WTC11 (cell line): ENCODE results near the gene GRIN1. TPM values are rescaled to one million over a fixed set of nuclear protein-coding genes. Genes with fewer than 3 reads are reported as not detected.

Experiments used
- ATAC-seq: fragments of 200-7000 bp; cut with Tn5 transposase; 2 replicates; pipeline ENCODE4 v1.10.0; 2021; ENCODE audit warnings: mild to moderate bottlenecking, moderate library complexity
- CTCF ChIA-PET: fragments of 300-600 bp; sonication (Branson Sonifier 250); formaldehyde crosslinking; loops from one replicate; lab custom pipeline; 2021; ENCODE audit warnings: antibody characterized with exemption; lab: Charles Lee
- POLR2A ChIA-PET: fragments of 350-600 bp; sonication (Branson Sonifier 250); formaldehyde crosslinking; loops from one replicate; lab custom pipeline; 2021; ENCODE audit warnings: antibody characterized with exemption; lab: Charles Lee
- DNase-seq: peaks from one replicate; pipeline ENCODE4 v3.0.0; 2021; ENCODE audit warnings: low spot score
- H3K27ac Mint-ChIP-seq: 2 replicates; pipeline ENCODE4 v1.8.0; 2021; ENCODE audit warnings: mixed read lengths
- H3K27me3 Mint-ChIP-seq: 2 replicates; pipeline ENCODE4 v1.8.0; 2021; ENCODE audit warnings: low read depth, mild to moderate bottlenecking, moderate library complexity, mixed read lengths
- H3K36me3 Mint-ChIP-seq: 2 replicates; pipeline ENCODE4 v1.8.0; 2021; ENCODE audit warnings: mixed read lengths
- H3K4me1 Mint-ChIP-seq: 2 replicates; pipeline ENCODE4 v1.8.0; 2022; ENCODE audit warnings: mixed read lengths
- H3K4me3 Mint-ChIP-seq: 2 replicates; pipeline ENCODE4 v1.8.0; 2021; ENCODE audit warnings: mild to moderate bottlenecking, moderate library complexity, mixed read lengths
- H3K9me3 Mint-ChIP-seq: 2 replicates; pipeline ENCODE4 v1.8.0; 2021; ENCODE audit warnings: mixed read lengths
- ATF3 ChIP-seq: sonication (generic); formaldehyde crosslinking; conservative IDR thresholded peaks from 2 replicates; pipeline ENCODE4 v1.8.1; 2022; ENCODE audit warnings: mild to moderate bottlenecking, missing genetic modification reagents
- CBFB ChIP-seq: sonication (generic); formaldehyde crosslinking; IDR thresholded peaks from 2 replicates; pipeline ENCODE4 v1.8.1; 2022; ENCODE audit warnings: mild to moderate bottlenecking, low read depth, missing genetic modification reagents
- ETV6 ChIP-seq: sonication (generic); formaldehyde crosslinking; IDR thresholded peaks from 2 replicates; pipeline ENCODE4 v1.8.1; 2022; ENCODE audit warnings: mild to moderate bottlenecking, missing genetic modification reagents
- FOXK1 ChIP-seq: sonication (generic); formaldehyde crosslinking; IDR thresholded peaks from 2 replicates; pipeline ENCODE4 v1.8.0; 2022; ENCODE audit warnings: mild to moderate bottlenecking, moderate library complexity, missing genetic modification reagents
- HMGXB4 ChIP-seq: sonication (generic); formaldehyde crosslinking; IDR thresholded peaks from 2 replicates; pipeline ENCODE4 v1.8.1; 2023; ENCODE audit warnings: mild to moderate bottlenecking, moderate library complexity, missing genetic modification reagents
- JAZF1 ChIP-seq: fragments of 250-450 bp; sonication (Bioruptor Pico); IDR thresholded peaks from 2 replicates; pipeline ENCODE4 v1.9.0; 2021; ENCODE audit warnings: moderate library complexity, mild to moderate bottlenecking, inconsistent platforms
- KAT7 ChIP-seq: sonication (generic); formaldehyde crosslinking; IDR thresholded peaks from 2 replicates; pipeline ENCODE4 v1.8.1; 2023; ENCODE audit warnings: missing genetic modification reagents, mild to moderate bottlenecking, borderline replicate concordance
- MAX ChIP-seq: sonication (generic); formaldehyde crosslinking; IDR thresholded peaks from 2 replicates; pipeline ENCODE4 v1.8.0; 2022; ENCODE audit warnings: mild to moderate bottlenecking, missing genetic modification reagents
- MXD4 ChIP-seq: fragments of 250-450 bp; sonication (Bioruptor Pico); IDR thresholded peaks from 2 replicates; pipeline ENCODE4 v1.8.0; 2021; ENCODE audit warnings: mild to moderate bottlenecking, moderate library complexity, borderline replicate concordance
- MYBL2 ChIP-seq: sonication (generic); formaldehyde crosslinking; IDR thresholded peaks from 2 replicates; pipeline ENCODE4 v1.8.1; 2023; ENCODE audit warnings: mild to moderate bottlenecking, moderate library complexity, missing genetic modification reagents
- NR2C2 ChIP-seq: sonication (generic); formaldehyde crosslinking; IDR thresholded peaks from 2 replicates; pipeline ENCODE4 v1.8.0; 2022; ENCODE audit warnings: mild to moderate bottlenecking, missing genetic modification reagents
- PRRX2 ChIP-seq: fragments of 250-450 bp; sonication (Bioruptor Pico); IDR thresholded peaks from 2 replicates; pipeline ENCODE4 v1.8.0; 2021; ENCODE audit warnings: mild to moderate bottlenecking
- RELA ChIP-seq: sonication (generic); formaldehyde crosslinking; IDR thresholded peaks from 2 replicates; pipeline ENCODE4 v1.8.1; 2022; ENCODE audit warnings: missing genetic modification reagents, mild to moderate bottlenecking, borderline replicate concordance
- SMAD4 ChIP-seq: sonication (generic); formaldehyde crosslinking; IDR thresholded peaks from 2 replicates; pipeline ENCODE4 v1.8.0; 2022; ENCODE audit warnings: mild to moderate bottlenecking, missing genetic modification reagents
- ZBTB43 ChIP-seq: sonication (generic); formaldehyde crosslinking; IDR thresholded peaks from 2 replicates; pipeline ENCODE4 v1.8.1; 2023; ENCODE audit warnings: mild to moderate bottlenecking, missing genetic modification reagents
- ZMAT4 ChIP-seq: fragments of 250-450 bp; sonication (Bioruptor Pico); IDR thresholded peaks from 2 replicates; pipeline ENCODE4 v1.9.0; 2021; ENCODE audit warnings: mild to moderate bottlenecking
- ZNF138 ChIP-seq: sonication (generic); formaldehyde crosslinking; conservative IDR thresholded peaks from 2 replicates; pipeline ENCODE4 v1.8.1; 2022; ENCODE audit warnings: mild to moderate bottlenecking, moderate library complexity, missing genetic modification reagents
- ZNF263 ChIP-seq: sonication (generic); formaldehyde crosslinking; IDR thresholded peaks from 2 replicates; pipeline ENCODE4 v1.8.1; 2022; ENCODE audit warnings: low read depth, mild to moderate bottlenecking, moderate library complexity, missing genetic modification reagents
- ZNF423 ChIP-seq: fragments of 250-450 bp; sonication (Bioruptor Pico); IDR thresholded peaks from 2 replicates; pipeline ENCODE4 v2.1.2; 2022; ENCODE audit warnings: mild to moderate bottlenecking, moderate library complexity
- ZNF512 ChIP-seq: sonication (generic); formaldehyde crosslinking; IDR thresholded peaks from 2 replicates; pipeline ENCODE4 v1.8.1; 2022; ENCODE audit warnings: missing genetic modification reagents, borderline replicate concordance
- ZNF532 ChIP-seq: fragments of 250-450 bp; sonication (Bioruptor Pico); IDR thresholded peaks from 2 replicates; pipeline ENCODE4 v1.9.0; 2021; ENCODE audit warnings: mild to moderate bottlenecking, borderline replicate concordance
- total RNA-seq: library from RNA; stranded (reverse); gene quantifications from 3 replicates; pipeline ENCODE4 v1.2.3, GENCODE V29; 2021

GRIN1 gene
- total RNA-seq, 1 experiment from 2014 or later, result 4.1 TPM

GRCh38 chr9:137199411-137200121 is 60.6 kb downstream of the GRIN1 start:
- CTCF ChIA-PET, result interaction anchor here (0.7 to 2.5 kb wide), 10 partner anchors 9 to 153 kb away, joined by 3 to 14 read pairs (median 4); partner anchors contain the start of genes LRRC26, NPDC1, RNF224 and SSNA1
- DNase-seq (peak; percentile 45), ATAC-seq (no peak)
- Mint-ChIP-seq H3K27me3 (no peaks in the 10 kb centered on the region), H3K27ac (0 out of 2 replicates have a peak overlapping the region, but pooled peaks have one; percentile 49), H3K4me3 (peak overlapping the region; percentile 84), H3K4me1 (peaks cover 36% of the 10 kb centered on the region), H3K36me3 (no peaks in the 10 kb centered on the region), H3K9me3 (no peaks in the 10 kb centered on the region)
- TF ChIP-seq JAZF1, result no peak
- TF ChIP-seq MXD4 (CRISPR knock-in tag), result no peak
- peak; percentile 42; the same call in 1 of the 2 replicates for TF ChIP-seq ZNF263
- no peak for TF ChIP-seq ZNF532
- no peak for TF ChIP-seq CBFB
- TF ChIP-seq FOXK1 (CRISPR knock-in tag), result no peak
- POLR2A ChIA-PET, result interaction anchor here (1.2 kb wide), 1 partner anchor 23 kb away, joined by 4 read pairs; the partner anchor contains the start of gene RNF208

GRCh38 chr9:137200311-137201204 is 61.6 kb downstream of the GRIN1 start, which contains the start of gene TPRN:
Gene TPRN (minus strand): TSS chr9:137200741. CDS start chr9:137200711, 30 bp downstream.
- no peaks in the 10 kb centered on the region for H3K36me3 Mint-ChIP-seq
- DNase-seq, result peak; percentile 100
- no peaks in the 10 kb centered on the region for H3K27me3 Mint-ChIP-seq
- H3K27ac Mint-ChIP-seq, result peak within 1 kb of the TSS; percentile 91
- peaks cover 33% of the 10 kb centered on the region for H3K4me1 Mint-ChIP-seq
- POLR2A ChIA-PET, result interaction anchor here (0.6 to 1.5 kb wide), 21 partner anchors 10 to 235 kb away, joined by 3 to 13 read pairs (median 4); partner anchors contain the start of genes ANAPC2, MAN1B1, NELFB and RNF208
- CTCF ChIA-PET, result interaction anchor here (0.6 to 2.8 kb wide), 19 partner anchors 12 to 623 kb away, joined by 3 to 28 read pairs (median 5); partner anchors contain the start of genes AJM1, ANAPC2, CYSRT1 and ENTPD2
- peak within 1 kb of the TSS; percentile 84 for H3K4me3 Mint-ChIP-seq
- ATAC-seq, result peak; percentile 97
- no peaks in the 10 kb centered on the region for H3K9me3 Mint-ChIP-seq
- 0 out of 2 replicates have a peak, but pooled peaks have one; percentile 25 for TF ChIP-seq MYBL2 (CRISPR knock-in tag)
- peak; percentile 41; the same call in 1 of the 2 replicates for TF ChIP-seq RELA
- no peak for TF ChIP-seq ZMAT4 (CRISPR knock-in tag)
- TF ChIP-seq NR2C2, result no peak
- peak; percentile 81 for TF ChIP-seq MAX
- no peak for TF ChIP-seq ZNF423
- no peak for TF ChIP-seq ATF3 (CRISPR knock-in tag)
- TF ChIP-seq ZNF138, result no peak
- TF ChIP-seq ZBTB43 (CRISPR knock-in tag), result 0 out of 2 replicates have a peak, but pooled peaks have one; percentile 25
- TF ChIP-seq HMGXB4, result peak; percentile 76; the same call in 1 of the 2 replicates
- peak; percentile 64 for TF ChIP-seq ETV6 (CRISPR knock-in tag)
- TF ChIP-seq KAT7 (CRISPR knock-in tag), result 0 out of 2 replicates have a peak, but pooled peaks have one; percentile 33
- TF ChIP-seq SMAD4 (CRISPR knock-in tag), result no peak
- TF ChIP-seq ZNF512, result no peak
- TF ChIP-seq PRRX2 (CRISPR knock-in tag), result no peak
- TF ChIP-seq ZNF263, result no peak
